ENCODE data around the gene DCDC2B. TPM values are rescaled to one million over a fixed set of nuclear protein-coding genes. Genes with fewer than 3 reads are reported as not detected.
A peak's percentile ranks its signal among the peaks of the same experiment; 100 is the strongest.

Gene DCDC2B
- total RNA-seq, 1 donor from 2014 or later, result not detected

DNA sequence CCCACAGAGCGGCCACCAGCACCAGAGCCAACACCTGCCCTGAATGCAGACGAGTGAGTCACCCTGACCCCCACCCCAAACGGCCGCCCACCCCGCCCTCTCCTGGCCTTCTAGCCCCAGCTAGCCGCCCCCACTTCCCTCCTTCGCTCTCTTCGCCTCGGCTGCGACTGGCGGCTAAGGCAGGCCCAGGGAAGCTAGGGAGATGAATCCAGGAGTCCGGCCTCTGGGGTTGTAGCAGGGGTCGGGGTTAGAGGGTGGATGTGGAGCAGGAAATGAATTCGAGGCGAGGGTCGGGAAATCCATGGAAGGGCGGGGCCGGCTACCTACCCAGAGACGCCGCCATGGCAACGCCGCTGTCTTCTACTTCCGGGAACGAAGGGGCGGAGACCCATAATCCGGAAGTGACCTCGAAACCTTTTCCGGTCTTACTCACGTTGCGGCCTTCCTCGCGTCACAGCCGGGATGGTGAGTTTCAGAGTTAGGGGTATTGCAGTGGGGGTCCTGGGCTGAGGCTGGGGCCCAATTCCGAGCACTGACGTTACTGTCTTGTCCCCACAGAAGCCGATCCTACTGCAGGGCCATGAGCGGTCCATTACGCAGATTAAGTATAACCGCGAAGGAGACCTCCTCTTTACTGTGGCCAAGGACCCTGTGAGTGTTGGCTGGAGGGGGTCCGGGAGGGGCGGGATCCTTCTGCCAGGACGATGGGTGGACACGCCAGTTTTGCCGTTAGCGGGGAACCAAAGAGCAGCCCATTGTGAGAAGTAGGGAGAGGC lies 13.3 kb downstream of the DCDC2B start, which contains the start of the genes EIF3I and TMEM234:
Gene EIF3I (plus strand): TSS at position 428 of the 776 bp plus-strand sequence. CDS start 35 bp downstream, at position 463.
Gene TMEM234 (minus strand): TSS at position 374 of the 776 bp plus-strand sequence. CDS start 31 bp downstream, at position 343.
- DNase-seq (ENCODE audit: low read depth, low spot score), result peak; percentile 77

DNA sequence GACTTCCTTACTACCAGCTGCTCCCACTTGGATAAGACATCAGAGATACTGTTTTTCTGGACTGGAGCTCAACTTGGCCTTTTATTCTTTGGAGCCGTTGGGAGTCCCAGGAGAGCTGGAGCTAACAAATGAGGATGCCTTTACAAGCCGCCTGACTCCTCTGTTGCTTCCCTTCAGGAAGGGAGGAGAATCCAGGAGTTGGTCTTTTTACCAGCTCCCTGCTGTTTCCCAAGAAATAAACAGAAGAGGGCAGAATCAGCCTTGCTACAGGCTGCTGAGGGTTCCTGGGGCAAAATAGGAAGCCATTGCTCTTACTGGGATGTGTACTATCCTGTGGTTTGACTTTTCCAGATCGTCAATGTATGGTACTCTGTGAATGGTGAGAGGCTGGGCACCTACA lies 14.8 kb downstream of the DCDC2B start:
- no peak for DNase-seq (ENCODE audit: low read depth, low spot score)

DNA sequence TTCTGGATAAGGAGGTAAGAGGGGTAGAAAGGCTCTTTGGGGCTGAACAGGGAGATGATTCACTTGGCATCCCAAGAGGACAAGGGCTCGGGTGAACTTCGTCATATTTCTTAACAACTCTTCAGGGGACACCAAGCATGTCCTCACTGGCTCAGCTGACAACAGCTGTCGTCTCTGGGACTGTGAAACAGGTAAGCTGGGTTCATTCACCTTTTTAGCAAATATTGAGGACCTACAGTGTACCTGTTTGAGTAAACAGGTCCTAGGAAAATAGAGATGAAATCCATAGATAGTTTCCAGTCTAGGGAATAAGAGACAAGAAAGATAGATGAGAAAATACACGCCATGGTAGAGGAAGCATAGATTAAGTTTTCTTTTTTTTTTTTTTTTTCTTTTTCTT lies 15.4 kb downstream of the DCDC2B start:
- DNase-seq (ENCODE audit: low read depth, low spot score), result no peak

DNA sequence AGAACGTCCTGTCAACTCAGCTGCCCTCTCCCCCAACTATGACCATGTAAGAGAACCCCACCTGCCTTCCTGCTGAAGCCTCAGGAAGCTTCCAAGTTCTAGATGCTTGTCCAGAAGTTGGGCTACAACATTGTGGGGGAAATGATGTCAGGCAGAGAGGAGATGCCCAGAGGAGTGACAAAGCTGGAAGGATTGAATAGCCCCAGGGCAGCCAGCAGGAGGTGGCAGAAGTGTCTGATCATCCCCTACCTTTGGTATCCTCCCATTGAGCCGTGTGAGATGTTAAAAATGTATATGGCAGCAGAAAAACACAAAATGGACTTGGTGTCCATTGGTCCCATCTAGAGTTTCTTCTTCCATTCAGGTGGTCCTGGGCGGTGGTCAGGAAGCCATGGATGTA lies 19.9 kb downstream of the DCDC2B start:
- no peak for DNase-seq (ENCODE audit: low read depth, low spot score)

DNA sequence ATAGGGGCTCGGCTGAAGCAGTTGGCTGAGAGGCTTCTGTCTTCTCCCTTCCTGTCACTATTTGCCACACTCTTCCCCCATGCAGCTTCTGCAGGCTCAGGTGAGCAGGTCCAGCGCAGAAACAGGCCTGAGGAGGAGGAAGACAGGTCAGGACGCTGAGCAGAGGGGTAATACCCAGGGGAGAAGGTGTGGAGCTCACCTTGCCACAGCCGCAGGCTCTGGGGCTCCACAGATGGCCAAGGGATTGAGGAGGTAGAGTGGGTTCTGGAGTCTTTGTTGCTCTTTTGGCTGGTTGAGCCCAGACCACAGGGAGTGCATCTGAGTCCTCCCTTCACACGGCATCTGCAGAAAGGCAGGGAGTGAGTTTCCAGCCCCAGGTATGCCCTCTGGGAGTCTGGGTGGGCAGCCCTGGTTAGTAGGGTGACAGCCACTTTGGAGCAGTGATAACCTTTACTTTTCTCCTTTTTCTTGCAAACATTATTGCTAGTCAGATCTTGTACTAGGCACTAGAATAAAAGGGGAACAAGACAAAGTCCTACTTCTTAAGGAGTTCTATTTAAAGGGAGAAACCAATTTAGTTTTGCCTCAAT lies 23.0 kb downstream of the DCDC2B start:
- DNase-seq (ENCODE audit: low read depth, low spot score), result no peak

DNA sequence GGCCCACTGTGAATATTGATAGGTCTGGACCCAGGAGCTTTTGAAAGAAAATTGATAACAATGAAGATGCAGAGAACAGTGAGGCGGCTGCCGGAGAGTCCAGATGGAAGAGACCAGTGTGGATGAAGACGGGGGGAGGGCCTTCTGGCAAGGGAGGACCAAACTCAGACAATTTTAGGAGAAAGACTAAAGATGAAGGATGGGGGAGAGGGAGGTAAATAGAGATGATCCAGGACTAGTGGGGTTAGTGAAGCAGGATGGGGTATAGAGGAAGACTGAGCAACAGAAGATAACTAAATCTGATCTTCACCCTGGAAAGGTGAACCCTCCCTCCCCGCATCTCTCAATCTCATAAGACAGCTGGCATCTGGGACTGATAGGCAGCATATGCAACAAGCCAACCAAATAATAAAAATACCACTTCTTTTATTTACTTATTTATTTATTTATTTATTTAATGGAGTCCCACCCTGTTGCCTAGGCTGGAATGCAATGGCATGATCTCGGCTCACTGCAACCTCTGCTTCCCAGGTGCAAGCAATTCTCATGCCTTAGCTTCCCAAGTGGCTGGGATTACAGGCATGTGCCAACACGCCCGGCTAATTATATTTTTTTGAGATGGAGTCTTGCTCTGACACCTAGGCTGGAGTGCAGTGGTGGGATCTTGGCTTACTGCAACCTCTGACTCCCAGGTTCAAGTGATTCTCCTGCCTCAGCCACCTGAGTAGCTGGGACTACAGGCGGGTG lies 23.8 kb downstream of the DCDC2B start:
- DNase-seq (ENCODE audit: low read depth, low spot score), result no peak

DNA sequence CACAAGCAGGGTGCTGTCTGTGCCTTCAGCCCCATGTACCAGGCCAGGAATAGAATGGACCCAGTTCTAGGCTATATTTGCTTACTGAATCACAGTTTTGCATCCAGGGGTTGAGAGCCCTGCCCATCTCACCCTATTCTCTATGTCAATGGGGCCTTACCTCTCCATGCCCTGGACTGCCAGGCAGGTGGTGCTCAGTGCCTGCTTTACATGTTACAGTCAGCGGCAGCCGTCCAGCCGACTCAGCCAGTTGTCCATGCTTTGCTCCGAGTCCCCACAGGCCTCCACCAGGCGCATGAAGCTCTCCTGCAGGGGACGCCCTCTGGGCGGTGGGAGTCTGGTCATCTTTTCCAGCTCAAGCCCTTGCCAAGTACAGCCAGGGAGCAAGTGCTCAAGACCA lies 25.9 kb downstream of the DCDC2B start:
- DNase-seq (ENCODE audit: low read depth, low spot score), result no peak

DNA sequence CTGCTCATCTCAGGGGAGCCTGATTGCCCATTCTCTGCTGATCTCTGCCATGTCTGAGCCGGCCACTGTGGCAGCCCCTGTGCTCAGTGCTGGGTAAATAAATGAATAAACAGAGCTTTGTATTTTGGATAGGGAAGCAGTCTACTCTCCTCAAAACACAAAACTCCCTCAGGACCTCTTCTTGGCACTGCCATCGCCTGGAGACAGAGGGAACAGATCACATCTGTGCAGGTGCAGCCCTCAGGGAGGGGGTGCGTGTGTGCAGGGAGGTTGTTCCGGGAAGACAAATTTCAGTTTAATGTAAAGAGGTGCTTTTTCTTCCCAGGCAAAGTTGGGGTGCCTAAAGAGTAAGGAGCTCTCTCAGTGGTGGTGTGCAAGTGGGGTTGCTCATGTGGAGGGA lies 30.4 kb downstream of the DCDC2B start:
- DNase-seq (ENCODE audit: low read depth, low spot score), result no peak

DNA sequence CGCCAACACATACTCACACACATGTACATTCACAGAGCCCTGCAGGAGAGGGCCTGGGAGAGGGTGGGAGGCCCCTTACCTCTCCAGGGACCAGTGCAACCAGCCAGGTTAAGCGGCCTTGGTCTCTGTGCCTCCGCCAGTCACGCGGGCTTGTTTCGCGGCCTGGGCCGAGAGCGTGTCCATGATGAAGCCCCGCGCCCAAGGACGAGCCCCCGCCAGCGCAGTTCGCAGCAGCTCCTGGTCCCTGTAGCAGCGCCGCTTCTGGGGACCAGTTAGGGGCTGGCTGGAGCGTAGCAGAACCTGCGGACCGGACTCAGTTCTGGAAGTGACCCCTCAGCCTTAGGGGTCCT lies 30.9 kb downstream of the DCDC2B start:
- no peak for DNase-seq (ENCODE audit: low read depth, low spot score)

DNA sequence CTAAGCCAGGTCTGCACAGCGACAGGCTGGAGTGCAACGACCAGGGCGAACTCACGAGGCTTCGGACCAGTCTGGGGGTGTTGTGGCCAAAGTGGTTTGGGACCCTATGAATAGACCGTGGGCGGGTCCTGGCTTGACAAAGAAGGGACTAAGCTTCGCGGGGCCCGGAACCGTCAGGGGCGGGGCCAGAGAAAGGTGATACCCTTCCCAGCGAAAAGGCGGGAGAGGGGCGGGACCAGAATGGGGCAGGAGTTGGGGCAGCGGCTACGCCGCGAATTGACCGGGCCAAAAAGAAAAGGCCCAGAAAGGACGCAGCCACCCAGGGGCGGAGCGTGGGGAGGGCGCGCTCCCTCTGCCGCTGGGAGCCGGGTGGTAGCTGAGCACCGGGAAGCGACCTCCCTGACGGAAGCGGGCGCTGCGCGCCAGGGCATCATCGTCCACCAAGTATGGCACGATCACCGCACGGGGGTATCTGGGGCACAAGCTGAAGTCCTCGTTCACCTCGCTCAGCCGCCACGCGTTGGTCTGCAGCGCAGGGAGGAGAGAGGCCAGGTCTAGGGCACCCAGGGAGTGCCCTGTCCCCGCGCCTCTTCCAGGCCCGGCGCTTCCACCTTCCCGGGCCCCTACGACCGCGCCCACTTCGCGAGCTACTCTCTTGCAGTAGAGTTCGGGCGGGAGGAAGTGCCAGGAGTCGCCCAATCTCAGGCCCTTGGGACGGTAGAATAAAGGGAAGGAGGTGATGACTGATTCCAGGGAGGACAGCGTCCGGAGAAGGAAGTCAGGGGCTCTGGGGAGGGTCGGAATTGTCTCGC lies 31.5 kb downstream of the DCDC2B start:
- no peak for DNase-seq (ENCODE audit: low read depth, low spot score)

DNA sequence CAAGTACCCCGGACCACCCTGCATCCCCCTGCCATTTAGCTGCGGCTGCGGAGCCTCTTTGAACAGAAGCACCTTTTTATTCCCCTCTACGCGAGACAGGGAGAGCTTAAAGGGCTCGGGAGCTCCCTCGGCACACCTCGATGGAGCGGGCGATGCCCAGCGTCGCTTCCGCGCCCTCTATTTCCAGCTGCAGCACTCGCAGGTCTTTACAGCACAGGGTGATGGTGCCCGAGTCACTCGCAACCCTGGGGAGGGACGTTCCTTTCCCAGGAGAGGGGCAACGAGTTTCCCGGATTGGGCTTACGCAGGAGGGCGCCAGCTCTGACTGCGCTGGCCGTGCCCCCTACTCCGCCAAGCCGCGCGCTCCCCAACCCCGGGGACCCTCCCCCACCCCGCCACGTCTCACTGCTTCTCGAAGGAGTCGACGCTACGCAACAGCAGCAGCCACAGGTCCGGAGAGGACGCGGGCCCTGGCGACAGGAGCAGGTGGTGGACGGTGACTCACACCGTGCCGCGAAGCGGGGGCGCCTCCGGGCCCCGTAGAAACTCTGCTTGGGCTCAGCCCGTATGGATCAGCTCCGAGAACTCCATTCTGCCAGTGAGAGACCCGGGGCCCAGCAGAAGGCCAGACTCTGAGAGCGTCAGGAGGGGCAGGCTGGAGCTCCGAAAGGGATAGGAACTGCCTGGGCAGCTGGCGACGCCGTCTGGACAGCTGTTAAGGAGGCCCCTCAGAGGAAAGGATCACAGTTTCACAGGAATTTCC lies 32.3 kb downstream of the DCDC2B start:
- DNase-seq (ENCODE audit: low read depth, low spot score), result no peak

DNA sequence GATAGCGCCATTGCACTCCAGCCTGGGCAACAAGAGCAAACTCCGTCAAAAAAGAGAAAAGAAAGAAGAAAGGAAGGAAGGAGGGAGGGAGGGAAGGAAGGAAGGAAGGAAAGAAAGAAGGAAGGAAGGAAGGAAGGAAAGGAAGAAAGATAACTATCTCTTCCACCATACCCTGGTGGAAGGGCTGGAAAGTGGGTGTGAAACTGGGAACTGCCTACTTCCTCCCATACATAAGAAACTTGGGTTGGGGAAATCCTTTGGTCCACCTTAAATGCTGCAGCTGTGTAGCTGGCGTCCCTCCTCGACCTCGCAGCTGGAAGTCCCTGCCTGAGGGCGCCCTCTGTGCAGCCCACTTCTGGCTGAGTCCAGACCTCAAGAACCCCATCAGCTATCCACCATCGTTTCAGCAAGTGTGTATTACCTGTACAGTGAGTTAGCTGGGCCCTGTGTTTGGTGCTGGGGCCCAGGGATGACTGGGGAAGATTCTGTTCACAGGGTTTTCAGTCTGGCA lies 33.5 kb downstream of the DCDC2B start:
- no peak for DNase-seq (ENCODE audit: low read depth, low spot score)

DNA sequence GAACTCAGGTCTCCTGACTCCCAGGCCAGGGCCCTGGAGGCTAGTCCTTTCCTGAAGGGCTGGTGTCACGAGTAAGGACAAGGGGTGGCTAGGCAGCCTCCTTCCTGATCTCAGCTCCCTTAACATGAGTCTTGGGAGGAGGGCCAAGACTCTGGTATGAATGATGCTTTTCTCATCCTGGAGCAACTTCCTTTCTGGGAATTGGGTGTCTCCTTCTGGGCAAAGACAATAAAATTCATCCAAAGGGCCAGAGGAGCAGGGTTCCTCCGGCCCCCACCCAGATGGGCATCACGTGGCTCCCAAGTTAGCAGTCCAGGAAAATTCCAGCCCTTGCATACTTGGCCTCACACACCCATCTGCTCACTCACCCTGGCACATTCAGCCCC lies 38.0 kb downstream of the DCDC2B start, which contains the start of gene FAM167B:
Gene FAM167B (plus strand): TSS at position 335 of the 386 bp plus-strand sequence. CDS start 200 bp downstream, outside the sequence.
- no peak for DNase-seq (ENCODE audit: low read depth, low spot score)

DNA sequence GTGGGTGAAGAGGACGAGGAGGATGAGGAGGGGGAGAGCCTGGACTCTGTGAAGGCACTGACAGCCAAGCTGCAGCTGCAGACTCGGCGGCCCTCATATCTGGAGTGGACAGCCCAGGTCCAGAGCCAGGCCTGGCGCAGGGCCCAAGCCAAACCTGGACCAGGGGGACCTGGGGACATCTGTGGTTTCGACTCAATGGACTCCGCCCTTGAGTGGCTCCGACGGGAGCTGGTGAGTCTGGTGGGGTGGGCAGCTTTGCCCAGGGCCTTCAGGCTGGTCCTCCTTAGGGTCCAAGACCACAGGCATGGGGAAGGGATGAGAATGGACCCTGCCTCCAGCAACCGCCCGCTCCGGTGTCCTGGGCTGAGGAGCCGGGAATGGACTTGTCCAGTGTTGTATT lies 38.6 kb downstream of the DCDC2B start:
- no peak for DNase-seq (ENCODE audit: low read depth, low spot score)

DNA sequence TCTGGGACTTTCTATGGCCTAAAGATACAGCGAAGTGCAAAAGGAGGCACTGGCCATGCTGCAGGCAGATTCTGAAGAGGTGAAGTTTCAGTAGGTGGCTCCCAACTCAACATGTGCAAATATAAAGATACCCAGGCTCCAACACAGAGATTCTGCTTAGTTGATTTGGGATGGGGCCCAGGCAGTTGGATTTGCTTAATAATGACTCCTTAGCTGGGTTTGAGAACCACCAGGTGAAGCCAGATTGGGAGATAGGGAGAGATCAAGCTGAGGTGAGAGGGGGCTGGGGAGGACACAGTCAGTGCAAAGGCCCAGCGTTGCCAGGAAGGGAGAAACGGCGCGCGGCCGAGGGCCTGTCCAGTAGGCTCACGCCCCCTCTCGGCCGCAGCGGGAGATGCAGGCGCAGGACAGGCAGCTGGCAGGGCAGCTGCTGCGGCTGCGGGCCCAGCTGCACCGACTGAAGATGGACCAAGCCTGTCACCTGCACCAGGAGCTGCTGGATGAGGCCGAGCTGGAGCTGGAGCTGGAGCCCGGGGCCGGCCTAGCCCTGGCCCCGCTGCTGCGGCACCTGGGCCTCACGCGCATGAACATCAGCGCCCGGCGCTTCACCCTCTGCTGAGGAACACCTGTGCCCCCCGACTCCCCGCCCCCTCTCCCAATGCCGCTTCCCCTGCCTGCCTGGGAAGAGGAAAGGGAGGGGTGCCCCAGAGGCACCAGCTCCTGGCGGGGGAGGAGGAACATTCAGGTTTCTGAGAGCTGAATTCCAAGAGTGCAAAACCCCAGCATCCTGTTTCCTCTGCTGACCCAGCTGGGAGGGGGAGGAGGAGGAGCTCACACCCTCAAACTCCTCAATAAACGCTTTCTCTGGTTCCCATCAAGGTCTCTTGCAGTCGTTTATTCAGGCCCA lies 39.3 kb downstream of the DCDC2B start:
- no peak for DNase-seq (ENCODE audit: low read depth, low spot score)

DNA sequence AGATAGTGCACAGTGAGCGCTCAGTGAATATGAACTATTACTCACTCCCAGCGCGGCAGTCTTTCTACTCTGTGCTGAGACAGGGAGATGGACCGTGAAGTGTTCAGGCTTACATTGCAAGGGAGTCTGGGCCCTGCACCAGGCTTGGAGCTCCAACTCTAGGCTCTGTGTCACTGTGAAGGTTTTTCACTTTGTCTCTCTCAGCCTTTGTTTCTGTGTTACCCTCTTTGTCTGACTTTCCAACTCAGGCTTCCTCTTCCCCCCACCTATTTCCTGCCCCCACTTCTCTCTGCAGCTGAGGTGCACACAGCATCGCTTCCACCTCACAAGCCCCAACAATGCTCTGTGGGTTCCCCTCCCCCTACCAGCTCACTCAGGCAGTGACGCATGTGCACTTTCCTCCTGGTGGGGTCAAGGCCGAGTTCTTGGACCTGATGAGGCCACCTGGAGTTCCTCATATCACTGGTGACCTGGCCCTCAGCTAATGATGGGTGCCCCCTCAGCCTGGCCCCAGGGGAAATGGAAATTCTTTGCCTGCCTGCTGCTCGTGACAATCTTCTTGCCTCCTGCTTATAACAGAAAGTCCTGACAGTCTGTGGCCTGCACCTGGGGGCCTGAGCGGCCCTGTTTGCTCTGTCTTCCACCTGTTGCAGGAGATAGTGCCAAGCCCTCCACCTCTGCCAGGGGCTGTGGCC lies 41.1 kb downstream of the DCDC2B start:
- DNase-seq (ENCODE audit: low read depth, low spot score), result peak; percentile 85

DNA sequence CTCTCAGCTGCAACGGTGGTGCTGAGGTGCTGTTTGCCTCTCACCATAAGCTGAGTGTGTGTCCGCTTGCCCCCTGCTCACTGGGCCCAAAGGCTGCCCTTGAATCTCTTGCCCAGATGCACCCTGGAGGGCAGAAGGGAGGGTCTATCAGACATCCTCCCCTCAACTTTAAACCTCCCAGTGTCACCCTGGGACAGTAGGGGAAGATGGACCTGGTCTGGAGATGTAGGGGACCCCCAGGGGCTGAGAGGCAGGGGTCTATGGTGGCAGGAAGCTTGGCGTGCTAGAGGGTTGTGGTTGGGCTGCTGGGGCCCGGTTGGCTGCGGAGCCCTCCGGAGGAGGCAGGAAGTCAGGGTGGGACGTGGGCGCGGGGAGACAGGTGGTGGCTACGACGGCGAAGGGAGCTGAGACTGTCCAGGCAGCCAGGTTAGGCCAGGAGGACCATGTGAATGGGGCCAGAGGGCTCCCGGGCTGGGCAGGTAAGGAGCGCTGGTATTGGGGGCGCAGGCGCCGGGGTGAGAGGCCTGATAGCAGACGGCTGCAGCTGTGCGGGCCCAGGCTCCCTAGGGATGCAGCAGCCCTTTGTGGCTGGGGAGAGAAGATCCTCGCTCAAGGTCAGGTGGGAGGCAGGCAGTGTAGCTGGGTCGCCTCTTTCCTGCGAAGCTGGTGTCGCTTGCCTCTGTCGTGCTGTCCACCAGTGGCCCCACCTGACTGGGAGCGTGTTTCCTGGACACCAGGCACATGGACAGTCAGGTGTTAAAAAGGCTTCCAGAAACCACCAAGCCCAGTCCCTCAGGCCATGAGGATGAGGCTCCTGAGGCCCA lies 42.2 kb downstream of the DCDC2B start, which contains the start of gene LCK:
Gene LCK (plus strand): TSS at position 373 of the 824 bp plus-strand sequence. CDS start 23,065 bp downstream, outside the sequence.
- no peak for DNase-seq (ENCODE audit: low read depth, low spot score)
